Neural progenitor cell (in vitro differentiated cells): Measurements from ENCODE around the gene TNFRSF9.

Source experiments
- CTCF ChIP-seq: fragments of 200-600 bp; sonication (generic); IDR thresholded peaks from 2 replicates; pipeline ENCODE4 v1.5.1; 2017; ENCODE audit warnings: antibody characterized with exemption, mild to moderate bottlenecking
- EZH2 ChIP-seq: fragments of 200-600 bp; sonication (generic); IDR thresholded peaks from 2 replicates; pipeline ENCODE4 v1.6.1; 2017; ENCODE audit warnings: antibody characterized with exemption, mild to moderate bottlenecking, moderate library complexity

- TF ChIP-seq CTCF (no peak), EZH2 (no peak)
These were observed 42.6 kb upstream of the TNFRSF9 start for GRCh38 chr1:7983086-7983778.
